LNCaP clone FGC (cell line): ENCODE results near the gene ERFL.

Source experiments
- DNase-seq: peaks from one replicate; pipeline ENCODE4 v3.0.0-alpha.2; 2011; ENCODE audit warnings: low read depth
- H3K4me3 ChIP-seq: 2 replicates; pipeline ENCODE4 v1.5.1; 2011; ENCODE audit warnings: mild to moderate bottlenecking, low read depth, low read length, control low read depth
- CTCF ChIP-seq: IDR thresholded peaks from 2 replicates; pipeline ENCODE4 v1.5.1; 2012; ENCODE audit warnings: mild to moderate bottlenecking; ENCODE audit not compliant: control insufficient read depth, insufficient read depth; ENCODE audit errors: extremely low read depth

ERFL gene

DNA sequence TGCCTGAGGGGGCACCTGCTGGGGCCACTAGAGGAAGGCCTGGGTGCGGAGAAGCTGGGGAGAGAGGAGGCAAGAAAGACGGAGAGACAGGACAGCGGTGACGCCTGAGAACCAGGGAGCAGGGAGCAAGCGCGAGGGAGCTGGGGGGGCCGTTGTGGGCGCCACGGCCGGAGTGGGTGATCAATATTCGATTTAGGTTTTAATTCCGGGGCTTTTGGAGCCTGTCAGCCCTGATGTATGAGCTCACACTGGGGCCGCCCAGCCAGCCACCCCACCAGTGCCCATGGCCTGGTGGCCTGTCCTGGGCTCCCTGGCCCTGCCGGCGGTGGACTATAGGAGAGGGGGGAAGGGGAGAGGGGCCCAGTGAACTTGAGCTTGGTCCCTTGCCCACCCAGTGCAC, 8.7 kb upstream of the ERFL start:
- TF ChIP-seq CTCF: no peak
- DNase-seq: no peak
- H3K4me3 ChIP-seq: no peak overlapping the region

DNA sequence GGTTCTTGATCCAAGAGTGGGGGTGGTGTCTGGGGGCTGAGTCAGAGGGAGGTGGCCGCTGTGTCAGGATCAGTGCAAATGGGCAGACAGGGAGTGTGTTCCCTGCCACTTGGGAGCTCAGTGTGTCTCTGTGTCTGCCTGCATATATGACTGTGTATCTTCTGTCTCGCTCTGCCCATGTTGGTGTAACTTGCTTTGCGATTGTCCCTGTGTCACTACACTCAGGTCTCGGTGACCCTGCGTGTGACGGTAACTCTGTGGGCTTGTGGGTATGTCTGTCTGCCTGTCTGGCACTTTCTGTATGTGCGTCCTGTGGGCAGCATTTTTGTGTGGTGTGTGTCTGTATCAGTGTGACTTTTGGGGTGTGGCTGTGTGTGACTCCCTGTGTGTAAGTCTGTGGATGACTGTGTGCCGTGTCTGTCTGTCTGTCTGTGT, 8.2 kb upstream of the ERFL start:
- no peak for TF ChIP-seq CTCF
- DNase-seq: no peak
- no peak overlapping the region for H3K4me3 ChIP-seq

GRCh38 chr19:41935760-41936415, 7.6 kb upstream of the ERFL start:
- DNase-seq: no peak
- H3K4me3 ChIP-seq: no peak overlapping the region
- TF ChIP-seq CTCF: no peak

DNA sequence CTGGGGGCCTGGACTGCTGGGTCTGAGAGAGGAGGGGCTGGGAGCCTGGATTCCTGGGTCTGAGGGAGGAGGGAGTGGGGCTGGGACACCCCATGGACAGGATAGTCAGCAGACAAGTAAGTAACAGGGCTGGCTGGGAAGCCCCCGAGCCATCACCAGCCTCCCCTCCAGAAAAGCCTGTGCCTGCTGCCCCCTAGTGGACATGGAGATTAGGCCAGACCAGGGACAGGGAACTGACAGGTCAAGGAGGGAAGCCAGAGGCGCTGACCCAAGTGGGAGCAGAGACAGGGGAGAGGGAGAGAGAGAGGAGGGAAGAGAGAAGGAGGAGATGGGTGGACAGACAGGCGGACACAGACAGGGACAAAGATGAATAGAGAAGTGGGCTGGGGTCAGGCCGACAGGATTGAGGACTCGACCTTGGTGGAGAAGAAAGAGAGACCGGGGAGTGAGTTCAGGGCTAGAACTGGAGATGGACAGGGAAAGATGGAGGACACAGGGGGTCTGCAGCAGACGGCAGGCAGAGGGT, 6.7 kb upstream of the ERFL start:
- TF ChIP-seq CTCF: peak; percentile 71
- DNase-seq: no peak
- H3K4me3 ChIP-seq: no peak overlapping the region

DNA sequence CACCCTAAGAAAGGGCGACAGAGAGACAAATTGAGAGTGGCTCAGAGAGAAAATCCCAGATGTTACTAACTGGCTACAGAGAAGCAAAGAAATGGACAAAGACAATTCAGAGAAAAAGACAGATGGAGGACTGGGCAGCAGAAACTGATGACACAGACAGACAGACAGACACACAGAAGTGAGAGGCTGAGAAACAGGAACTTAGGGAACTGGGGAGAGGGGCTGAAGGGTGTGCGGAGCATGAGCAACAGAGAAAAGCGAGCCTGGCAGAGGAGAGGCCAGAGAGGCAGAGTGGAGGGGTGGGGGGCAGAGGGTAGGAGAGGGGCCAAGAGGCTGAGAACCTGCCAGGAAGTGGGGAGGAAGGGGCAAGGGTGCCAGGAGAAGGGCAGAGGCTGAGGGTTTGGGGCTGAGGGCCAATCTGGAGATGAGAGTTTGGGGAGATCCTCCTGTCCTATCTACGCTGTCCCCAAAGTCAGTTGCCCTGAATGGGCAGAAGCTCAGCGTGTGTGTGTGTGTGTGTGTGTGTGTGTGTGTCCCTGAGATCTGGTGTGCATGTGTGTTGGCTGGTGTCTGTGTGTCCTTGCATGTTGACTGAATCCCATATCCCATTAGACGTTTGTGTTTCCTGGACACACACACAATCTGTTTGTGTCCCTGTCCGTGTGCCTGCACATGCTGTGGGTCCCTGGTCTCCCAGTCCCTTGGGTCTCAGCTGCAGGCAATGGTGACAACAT, 5.6 kb upstream of the ERFL start:
- H3K4me3 ChIP-seq: no peak overlapping the region
- no peak for DNase-seq
- no peak for TF ChIP-seq CTCF

DNA sequence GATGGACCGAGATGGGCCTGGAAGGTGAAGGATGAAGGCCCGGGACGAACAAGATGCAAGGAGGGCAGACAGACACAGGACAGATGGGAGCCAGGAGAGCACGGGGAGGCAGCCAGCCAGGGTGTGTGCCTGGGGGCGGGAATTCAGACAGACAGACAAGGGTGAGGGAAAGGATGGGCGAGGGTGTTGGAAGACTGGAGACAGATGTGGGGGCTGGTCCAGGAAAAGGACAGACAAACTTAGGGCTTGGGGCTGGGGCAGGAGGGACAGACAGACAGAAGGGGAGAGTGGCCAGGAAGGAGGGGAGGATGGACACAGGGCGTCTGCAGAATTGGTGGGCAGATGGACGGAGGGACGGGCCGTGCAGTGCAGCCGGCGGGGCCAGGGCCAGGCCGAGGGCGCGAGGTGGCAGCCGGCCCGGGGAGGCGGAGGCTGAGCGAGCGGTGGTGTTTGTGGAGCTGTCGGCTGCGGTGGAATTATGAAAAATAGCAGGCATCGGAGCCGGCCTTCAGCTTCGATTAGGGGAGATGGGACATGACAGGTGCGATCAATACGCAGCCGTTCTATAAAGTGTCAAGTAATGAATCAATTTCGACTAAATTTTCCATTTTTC, 4.6 kb upstream of the ERFL start:
- no peak for DNase-seq
- no peak for TF ChIP-seq CTCF
- no peak overlapping the region for H3K4me3 ChIP-seq
